Naive thymus-derived CD8-positive, alpha-beta T cell (primary cell): ENCODE measurements around the gene LILRA1. TPM values are rescaled to one million over a fixed set of nuclear protein-coding genes. Genes with fewer than 3 reads are reported as not detected.
A peak's percentile ranks its signal among the peaks of the same experiment; 100 is the strongest.
"Not testable (repeated sequence)": the region's sequence is repeated elsewhere in the genome, so short reads cannot be mapped to it uniquely, and the experiment has no call there.

ENCODE experiments used
- ATAC-seq, 2 donors: fragments of 150-1000 bp; cut with Tn5 transposase in 1 of 2; sonication (Bioruptor Pico), chemical (Tn5 transposase) in 1 of 2; 1 replicate in 1 of 2; 2 replicates in 1 of 2; pipeline ENCODE4 v1.10.0; 2021; ENCODE audit warnings: mild to moderate bottlenecking in 2 of 2, moderate library complexity in 2 of 2
- POLR2A ChIA-PET: fragments of 350-600 bp; sonication (Branson Sonifier 250); formaldehyde crosslinking; loops from one replicate; lab custom pipeline; 2021; ENCODE audit warnings: antibody characterized with exemption; lab: Charles Lee
- DNase-seq, 10 donors: peaks; one replicate each; pipeline versions ENCODE4 v3.0.0 to v3.0.0-alpha.2; 2020 to 2022
- H3K27ac Mint-ChIP-seq, 10 donors: one replicate each; pipeline ENCODE4 v1.8.0; 2020 to 2022; ENCODE audit warnings: mild to moderate bottlenecking in 10 of 10, mixed read lengths in 10 of 10, moderate library complexity in 4 of 10, inconsistent platforms in 1 of 10
- H3K27me3 Mint-ChIP-seq, 5 donors: one replicate each; pipeline ENCODE4 v1.8.0; 2021 to 2022; ENCODE audit warnings: mixed read lengths in 5 of 5
- H3K36me3 Mint-ChIP-seq, 3 donors: one replicate each; pipeline ENCODE4 v1.8.0; 2020 to 2022; ENCODE audit warnings: mixed read lengths in 3 of 3, mild to moderate bottlenecking in 2 of 3, inconsistent platforms in 1 of 3
- H3K4me1 Mint-ChIP-seq, 4 donors: one replicate each; pipeline ENCODE4 v1.8.0; 2021 to 2022; ENCODE audit warnings: mixed read lengths in 4 of 4
- H3K4me3 Mint-ChIP-seq, 10 donors: one replicate each; pipeline ENCODE4 v1.8.0; 2020 to 2022; ENCODE audit warnings: mild to moderate bottlenecking in 10 of 10, mixed read lengths in 10 of 10, moderate library complexity in 6 of 10, inconsistent platforms in 1 of 10
- H3K9me3 Mint-ChIP-seq, 9 donors: one replicate each; pipeline ENCODE4 v1.8.0; 2020 to 2022; ENCODE audit warnings: mixed read lengths in 9 of 9, mild to moderate bottlenecking in 3 of 9, inconsistent platforms in 1 of 9, moderate library complexity in 1 of 9
- polyA plus RNA-seq, 3 donors: library from polyadenylated mRNA; unstranded; fragments of 300-500 nt; fragmentation: Illumina TruSeq; gene quantifications; one replicate each; pipeline ENCODE4 v1.2.3, GENCODE V29; 2021
- total RNA-seq, 8 experiments: library from RNA in 2 of 8; stranded (reverse) in 2 of 8; gene quantifications; one replicate each; pipeline ENCODE4 v1.2.3 and lab custom pipeline; 2021 to 2026

The LILRA1 gene
- total and polyA plus RNA-seq, 5 experiments from 2014 or later, result 0.07 TPM; not detected in 4

- Mint-ChIP-seq H3K27ac (no peak overlapping the region), H3K4me1 (no peaks in the 10 kb centered on the region), H3K9me3 (peaks cover 9 to 57% (median 20%) of the 10 kb centered on the region in 9 donors), H3K27me3 (peaks cover 25 to 60% (median 32%) of the 10 kb centered on the region in 5 donors), H3K4me3 (no peak overlapping the region), H3K36me3 (peaks cover 0 to 14% (median 0%) of the 10 kb centered on the region in 3 donors)
- POLR2A ChIA-PET, result no interaction called here
- no peak for DNase-seq
- no peak for ATAC-seq
Observed at GRCh38 chr19:54587026-54587425, 6.4 kb upstream of the LILRA1 start.

GRCh38 chr19:54593931-54594626 lies 647 bp downstream of the LILRA1 start:
- peak in 1 of 10 donors; percentile 15 for DNase-seq
- Mint-ChIP-seq H3K36me3 (peaks cover 0 to 16% (median 0%) of the 10 kb centered on the region in 3 donors), H3K27me3 (peaks cover 9 to 56% (median 40%) of the 10 kb centered on the region in 5 donors), H3K4me1 (peaks cover 0 to 16% (median 0%) of the 10 kb centered on the region in 4 donors), H3K4me3 (peak overlapping the region in 1 of 10 donors; percentile 77), H3K9me3 (peaks cover 7 to 31% (median 17%) of the 10 kb centered on the region in 9 donors)
- H3K27ac Mint-ChIP-seq, POLR2A ChIA-PET, ATAC-seq: not testable (repeated sequence)

- H3K27me3 Mint-ChIP-seq, result peaks cover 9 to 56% (median 40%) of the 10 kb centered on the region in 5 donors
- no peak overlapping the region for H3K4me3 Mint-ChIP-seq
- DNase-seq (no peak), ATAC-seq (no peak)
- H3K27ac Mint-ChIP-seq, result no peak overlapping the region
- H3K9me3 Mint-ChIP-seq, result peaks cover 4 to 24% (median 14%) of the 10 kb centered on the region in 9 donors
- H3K36me3 Mint-ChIP-seq, result peaks cover 0 to 11% (median 0%) of the 10 kb centered on the region in 3 donors
- H3K4me1 Mint-ChIP-seq, result peaks cover 0 to 16% (median 0%) of the 10 kb centered on the region in 4 donors
- POLR2A ChIA-PET, result no interaction called here
Observed at GRCh38 chr19:54594737-54595136, 1.3 kb downstream of the LILRA1 start.

GRCh38 chr19:54595680-54596436 lies 2.4 kb downstream of the LILRA1 start:
- Mint-ChIP-seq H3K4me1 (peaks cover 0 to 16% (median 0%) of the 10 kb centered on the region in 4 donors), H3K27me3 (peaks cover 11 to 59% (median 40%) of the 10 kb centered on the region in 5 donors), H3K36me3 (peaks cover 0 to 11% (median 0%) of the 10 kb centered on the region in 3 donors), H3K27ac (peak overlapping the region in 1 of 10 donors; percentile 34), H3K9me3 (peaks cover 0 to 15% (median 8%) of the 10 kb centered on the region in 9 donors)
- DNase-seq, POLR2A ChIA-PET, H3K4me3 Mint-ChIP-seq, ATAC-seq: not testable (repeated sequence)

- Mint-ChIP-seq H3K4me1 (no peaks in the 10 kb centered on the region), H3K27ac (no peak overlapping the region), H3K4me3 (peak overlapping the region in 1 of 10 donors; percentile 30), H3K27me3 (peaks cover 11 to 40% (median 19%) of the 10 kb centered on the region in 5 donors), H3K36me3 (peaks cover 0 to 1% (median 0%) of the 10 kb centered on the region in 3 donors), H3K9me3 (peaks cover 0 to 11% (median 5%) of the 10 kb centered on the region in 9 donors)
- DNase-seq (no peak), ATAC-seq (no peak)
- POLR2A ChIA-PET, result no interaction called here
Observed at GRCh38 chr19:54600212-54600611, 6.8 kb downstream of the LILRA1 start.

- ATAC-seq (no peak), DNase-seq (no peak)
- Mint-ChIP-seq H3K4me3 (no peak overlapping the region), H3K27ac (no peak overlapping the region), H3K4me1 (peaks cover 0 to 20% (median 0%) of the 10 kb centered on the region in 4 donors), H3K9me3 (peaks cover 0 to 33% (median 9%) of the 10 kb centered on the region in 9 donors), H3K27me3 (peaks cover 16 to 48% (median 21%) of the 10 kb centered on the region in 5 donors), H3K36me3 (peaks cover 0 to 6% (median 0%) of the 10 kb centered on the region in 3 donors)
- POLR2A ChIA-PET, result no interaction called here
Observed at GRCh38 chr19:54606230-54606629, 12.8 kb downstream of the LILRA1 start.

- POLR2A ChIA-PET, result no interaction called here
Observed at GRCh38 chr19:54606891-54607784, 13.7 kb downstream of the LILRA1 start.

GRCh38 chr19:54607785-54608150 lies 14.3 kb downstream of the LILRA1 start:
- POLR2A ChIA-PET, result no interaction called here
- H3K4me1 Mint-ChIP-seq, result peaks cover 0 to 30% (median 0%) of the 10 kb centered on the region in 4 donors
- ATAC-seq, result no peak
- H3K27me3 Mint-ChIP-seq, result peaks cover 14 to 44% (median 19%) of the 10 kb centered on the region in 5 donors
- no peak for DNase-seq
- peaks cover 0 to 6% (median 0%) of the 10 kb centered on the region in 3 donors for H3K36me3 Mint-ChIP-seq
- no peak overlapping the region for H3K4me3 Mint-ChIP-seq
- peaks cover 0 to 37% (median 9%) of the 10 kb centered on the region in 9 donors for H3K9me3 Mint-ChIP-seq
- no peak overlapping the region for H3K27ac Mint-ChIP-seq

More at GRCh38 chr19:54606891-54607784, 13.7 kb downstream of the LILRA1 start:
- DNase-seq, result no peak
- ATAC-seq, result no peak
- peaks cover 0 to 33% (median 9%) of the 10 kb centered on the region in 9 donors for H3K9me3 Mint-ChIP-seq
- H3K4me1 Mint-ChIP-seq, result peaks cover 0 to 25% (median 0%) of the 10 kb centered on the region in 4 donors
- H3K4me3 Mint-ChIP-seq, result peak overlapping the region in 1 of 10 donors; percentile 24
- H3K27ac Mint-ChIP-seq, result peak overlapping the region in 1 of 10 donors; percentile 58
- H3K36me3 Mint-ChIP-seq, result peaks cover 0 to 6% (median 0%) of the 10 kb centered on the region in 3 donors
- peaks cover 14 to 44% (median 19%) of the 10 kb centered on the region in 5 donors for H3K27me3 Mint-ChIP-seq

- Mint-ChIP-seq H3K36me3 (peaks cover 0 to 6% (median 0%) of the 10 kb centered on the region in 3 donors), H3K4me1 (peaks cover 0 to 33% (median 0%) of the 10 kb centered on the region in 4 donors), H3K9me3 (peaks cover 0 to 37% (median 9%) of the 10 kb centered on the region in 9 donors), H3K27me3 (peaks cover 16 to 44% (median 19%) of the 10 kb centered on the region in 5 donors), H3K4me3 (no peak overlapping the region), H3K27ac (peak overlapping the region in 1 of 10 donors; percentile 18)
- POLR2A ChIA-PET, result no interaction called here
- DNase-seq, result no peak
- no peak for ATAC-seq
Observed at GRCh38 chr19:54608205-54608604, 14.8 kb downstream of the LILRA1 start.

GRCh38 chr19:54608792-54609191 lies 15.4 kb downstream of the LILRA1 start:
- no peak overlapping the region for H3K27ac Mint-ChIP-seq
- peaks cover 0 to 6% (median 0%) of the 10 kb centered on the region in 3 donors for H3K36me3 Mint-ChIP-seq
- ATAC-seq, result no peak
- peaks cover 0 to 36% (median under 1%) of the 10 kb centered on the region in 4 donors for H3K4me1 Mint-ChIP-seq
- POLR2A ChIA-PET, result no interaction called here
- no peak for DNase-seq
- H3K27me3 Mint-ChIP-seq, result peaks cover 15 to 44% (median 23%) of the 10 kb centered on the region in 5 donors
- H3K4me3 Mint-ChIP-seq, result no peak overlapping the region
- H3K9me3 Mint-ChIP-seq, result peaks cover 3 to 41% (median 13%) of the 10 kb centered on the region in 9 donors

GRCh38 chr19:54609356-54609791 lies 15.9 kb downstream of the LILRA1 start:
- no peak overlapping the region for H3K27ac Mint-ChIP-seq
- POLR2A ChIA-PET, result no interaction called here
- peaks cover 3 to 43% (median 16%) of the 10 kb centered on the region in 9 donors for H3K9me3 Mint-ChIP-seq

More at GRCh38 chr19:54609356-54609791, 15.9 kb downstream of the LILRA1 start:
- peaks cover 12 to 44% (median 25%) of the 10 kb centered on the region in 5 donors for H3K27me3 Mint-ChIP-seq
- no peak for DNase-seq
- peaks cover 0 to 38% (median under 1%) of the 10 kb centered on the region in 4 donors for H3K4me1 Mint-ChIP-seq
- no peak for ATAC-seq
- no peak overlapping the region for H3K4me3 Mint-ChIP-seq
- H3K36me3 Mint-ChIP-seq, result peaks cover 0 to 6% (median 0%) of the 10 kb centered on the region in 3 donors
